Keratinocyte (primary cell): ENCODE data around the gene FAM217B. TPM values are rescaled to one million over a fixed set of nuclear protein-coding genes. Genes with fewer than 3 reads are reported as not detected.

Experiments used
- DNase-seq: peaks from one replicate; pipeline ENCODE4 v3.0.0-alpha.2; 2011; ENCODE audit warnings: low read depth, missing footprints, low spot score
- FAIRE-seq: peaks from 2 replicates; lab custom pipeline; 2011; peaks lifted over from hg19 to GRCh38; lab: Jason Lieb, UNC
- H2AFZ ChIP-seq: 2 replicates; pipeline ENCODE4 v1.6.0; 2012; ENCODE audit warnings: low read length, control low read depth, inconsistent platforms; ENCODE audit not compliant: control insufficient read depth
- H3K27ac ChIP-seq: 2 replicates; pipeline ENCODE4 v1.5.1; 2011; ENCODE audit warnings: low read length; ENCODE audit not compliant: control insufficient read depth, insufficient read depth
- H3K27me3 ChIP-seq: 3 replicates; pipeline ENCODE4 v1.6.0; 2011; ENCODE audit warnings: low read length; ENCODE audit not compliant: control insufficient read depth, insufficient read depth; ENCODE audit errors: extremely low read depth
- H3K36me3 ChIP-seq, 2 experiments: 2 replicates in 1 of 2; 3 replicates in 1 of 2; pipeline ENCODE4 v1.5.1; 2011; ENCODE audit warnings: low read length in 2 of 2, mild to moderate bottlenecking in 1 of 2; ENCODE audit not compliant: control insufficient read depth in 2 of 2, insufficient read depth in 2 of 2; ENCODE audit errors: extremely low read depth in 1 of 2
- H3K4me1 ChIP-seq: 3 replicates; pipeline ENCODE4 v1.5.1; 2011; ENCODE audit warnings: low read length; ENCODE audit not compliant: control insufficient read depth, insufficient read depth; ENCODE audit errors: extremely low read depth
- H3K4me2 ChIP-seq: 3 replicates; pipeline ENCODE4 v1.6.0; 2011; ENCODE audit warnings: low read depth, low read length; ENCODE audit not compliant: control insufficient read depth, insufficient read depth; ENCODE audit errors: extremely low read depth
- H3K4me3 ChIP-seq, 3 experiments: fragments of 200-600 bp in 1 of 3; sonication (generic) in 1 of 3; 2 replicates in 2 of 3; 3 replicates in 1 of 3; pipeline ENCODE4 v1.5.1; 2011 to 2016; ENCODE audit warnings: low read length in 3 of 3, mild to moderate bottlenecking in 3 of 3, control low read depth in 2 of 3, inconsistent platforms in 1 of 3, low read depth in 1 of 3, mixed read lengths in 1 of 3, mixed run types in 1 of 3, moderate library complexity in 1 of 3; ENCODE audit not compliant: control insufficient read depth in 2 of 3, insufficient read depth in 2 of 3; ENCODE audit errors: extremely low read depth in 1 of 3
- H3K79me2 ChIP-seq: 2 replicates; pipeline ENCODE4 v1.6.0; 2012; ENCODE audit warnings: low read length; ENCODE audit not compliant: control insufficient read depth, insufficient read depth
- H3K9ac ChIP-seq: 3 replicates; pipeline ENCODE4 v1.6.0; 2011; ENCODE audit warnings: low read length; ENCODE audit not compliant: control insufficient read depth, insufficient read depth; ENCODE audit errors: extremely low read depth
- H3K9me1 ChIP-seq: 3 replicates; pipeline ENCODE4 v1.6.0; 2011; ENCODE audit warnings: low read length; ENCODE audit not compliant: control insufficient read depth, insufficient read depth; ENCODE audit errors: extremely low read depth
- H3K9me3 ChIP-seq: 2 replicates; pipeline ENCODE4 v1.5.1; 2012; ENCODE audit warnings: low read depth, low read length; ENCODE audit not compliant: control insufficient read depth
- H4K20me1 ChIP-seq: 3 replicates; pipeline ENCODE4 v1.6.0; 2011; ENCODE audit warnings: low read length; ENCODE audit not compliant: control insufficient read depth, insufficient read depth; ENCODE audit errors: extremely low read depth
- CTCF ChIP-seq, 3 experiments: IDR thresholded peaks in 1 of 3; conservative IDR thresholded peaks in 1 of 3; optimal IDR thresholded peaks in 1 of 3; 2 replicates in 2 of 3; 3 replicates in 1 of 3; pipeline versions ENCODE3 to v1.5.1; 2011; ENCODE audit warnings: low read length in 3 of 3, mild to moderate bottlenecking in 3 of 3, moderate library complexity in 2 of 3, control low read depth in 1 of 3, inconsistent platforms in 1 of 3; ENCODE audit not compliant: insufficient read depth in 2 of 3; ENCODE audit errors: extremely low read depth in 1 of 3
- EZH2 ChIP-seq: IDR thresholded peaks from one replicate; pipeline ENCODE4 v1.6.1; 2012; ENCODE audit warnings: inconsistent platforms, mild to moderate bottlenecking, low read length, moderate library complexity
- dilution Hi-C: fragments of 300-500 bp; cut with MboI; formaldehyde crosslinking; loops from one replicate; pipeline ENCODE4 v1.7.0; 2020; ENCODE audit warnings: low sequenced_read_pairs; ENCODE audit not compliant: extremely low pct_ligation_motif_present
- polyA plus RNA-seq, 5 experiments: library from polyadenylated mRNA; depleted of rRNA in 3 of 5; stranded (reverse) in 3 of 5; stranded (forward) in 1 of 5; unstranded in 1 of 5; fragments of >200 nt; gene quantifications; 1 replicate in 1 of 5; 2 replicates in 3 of 5; 3 replicates in 1 of 5; pipeline versions ENCODE4 v1.2.1 to v1.2.3, GENCODE V29; 2011 to 2012; ENCODE audit warnings: missing spikeins in 2 of 5, low read depth in 1 of 5, low replicate concordance in 1 of 5

Gene FAM217B
- polyA plus RNA-seq, 1 donor (not counting 4 experiments of a cell fraction or from before 2014, with no cell fraction given), result 10.1 TPM

- H2AFZ ChIP-seq, result no peak overlapping the region
- no peaks in the 10 kb centered on the region for H3K27me3 ChIP-seq
- H3K9ac ChIP-seq, result no peak overlapping the region
- FAIRE-seq (no peak), DNase-seq (no peak)
- dilution Hi-C loops, result no loop called here
- H3K79me2 ChIP-seq, result peaks cover 17% of the 10 kb centered on the region
- H3K9me3 ChIP-seq, result no peaks in the 10 kb centered on the region
- no peak overlapping the region for H3K4me3 ChIP-seq
- no peak overlapping the region for H3K27ac ChIP-seq
- TF ChIP-seq CTCF (optimal IDR thresholded peaks at IDR 0.05 in 1 of 3, IDR thresholded peaks at IDR 0.05 in 1 of 3, conservative IDR thresholded peaks at IDR 0.05 in 1 of 3; ENCODE audit: extremely low read depth in 1 of 3, insufficient read depth in 2 of 3, low read length in 3 of 3) (no peak), EZH2 (no peak)
- no peaks in the 10 kb centered on the region for H3K36me3 ChIP-seq
- H4K20me1 ChIP-seq, result no peaks in the 10 kb centered on the region
- H3K9me1 ChIP-seq, result no peaks in the 10 kb centered on the region
- peaks cover 30% of the 10 kb centered on the region for H3K4me1 ChIP-seq
- H3K4me2 ChIP-seq, result no peak overlapping the region
Measured at GRCh38 chr20:59935457-59936185, 4.6 kb upstream of the FAM217B start.

- no peaks in the 10 kb centered on the region for H3K9me3 ChIP-seq
- H3K4me2 ChIP-seq, result peak overlapping the region; percentile 20
- H3K9ac ChIP-seq, result no peak overlapping the region
- TF ChIP-seq CTCF (optimal IDR thresholded peaks at IDR 0.05 in 1 of 3, IDR thresholded peaks at IDR 0.05 in 1 of 3, conservative IDR thresholded peaks at IDR 0.05 in 1 of 3; ENCODE audit: extremely low read depth in 1 of 3, insufficient read depth in 2 of 3, low read length in 3 of 3), result no peak
- no peak for TF ChIP-seq EZH2
- H3K36me3 ChIP-seq, result no peaks in the 10 kb centered on the region
- no peaks in the 10 kb centered on the region for H3K9me1 ChIP-seq
- dilution Hi-C loops, result no loop called here
- H2AFZ ChIP-seq, result no peak overlapping the region
- no peak overlapping the region for H3K4me3 ChIP-seq
- H3K27ac ChIP-seq, result no peak overlapping the region
- FAIRE-seq (no peak), DNase-seq (no peak)
- peaks cover 32% of the 10 kb centered on the region for H3K4me1 ChIP-seq
- no peaks in the 10 kb centered on the region for H4K20me1 ChIP-seq
- no peaks in the 10 kb centered on the region for H3K27me3 ChIP-seq
- peaks cover 18% of the 10 kb centered on the region for H3K79me2 ChIP-seq
Measured at GRCh38 chr20:59936409-59936808, 3.8 kb upstream of the FAM217B start.
